SK-N-SH treated with all-trans-retinoic acid at 6 μM for 48 hours (cell line): Measurements from ENCODE around the gene POLR3A.

Experiments
- ARNTL ChIP-seq: fragments of 450-650 bp; formaldehyde crosslinking; IDR thresholded peaks from 2 replicates; pipeline ENCODE4 v1.5.0; 2020; ENCODE audit warnings: low read depth, mild to moderate bottlenecking, moderate library complexity, borderline replicate concordance
- BACH2 ChIP-seq: fragments of 250-450 bp; sonication (Bioruptor Pico); IDR thresholded peaks from 2 replicates; pipeline ENCODE4 v1.9.0; 2021; ENCODE audit warnings: mild to moderate bottlenecking, borderline replicate concordance
- ESRRG ChIP-seq: fragments of 250-450 bp; sonication (Bioruptor Pico); IDR thresholded peaks from 2 replicates; pipeline ENCODE4 v1.6.1; 2021; ENCODE audit warnings: mild to moderate bottlenecking
- GLIS3 ChIP-seq: fragments of 250-450 bp; sonication (Bioruptor Pico); IDR thresholded peaks from 2 replicates; pipeline ENCODE4 v1.5.0; 2020; ENCODE audit warnings: mild to moderate bottlenecking, moderate library complexity
- PPARA ChIP-seq: fragments of 250-450 bp; sonication (Bioruptor Pico); IDR thresholded peaks from 2 replicates; pipeline ENCODE4 v1.5.0; 2020; ENCODE audit warnings: mild to moderate bottlenecking, borderline replicate concordance
- TOX ChIP-seq: fragments of 250-450 bp; sonication (Bioruptor Pico); IDR thresholded peaks from 2 replicates; pipeline ENCODE4 v1.8.0; 2021; ENCODE audit warnings: mild to moderate bottlenecking, moderate library complexity, borderline replicate concordance
- ZFP3 ChIP-seq: fragments of 250-450 bp; sonication (Bioruptor Pico); IDR thresholded peaks from 2 replicates; pipeline ENCODE4 v1.5.0; 2020; ENCODE audit warnings: mild to moderate bottlenecking, moderate library complexity
- ZNF8 ChIP-seq: fragments of 450-650 bp; formaldehyde crosslinking; IDR thresholded peaks from 2 replicates; pipeline ENCODE4 v1.5.0; 2020; ENCODE audit warnings: mild to moderate bottlenecking, moderate library complexity
- TF ChIP-seq, protein P1 (sequence below): fragments of 250-450 bp; sonication (Bioruptor Pico); IDR thresholded peaks from 2 replicates; pipeline ENCODE4 v1.5.1; 2020; ENCODE audit warnings: low read depth, mild to moderate bottlenecking, moderate library complexity
- TF ChIP-seq, protein P2 (sequence below): fragments of 250-450 bp; sonication (Bioruptor Pico); IDR thresholded peaks from 2 replicates; pipeline ENCODE4 v1.8.0; 2021; ENCODE audit warnings: low read depth, mild to moderate bottlenecking, moderate library complexity, borderline replicate concordance

DNA sequence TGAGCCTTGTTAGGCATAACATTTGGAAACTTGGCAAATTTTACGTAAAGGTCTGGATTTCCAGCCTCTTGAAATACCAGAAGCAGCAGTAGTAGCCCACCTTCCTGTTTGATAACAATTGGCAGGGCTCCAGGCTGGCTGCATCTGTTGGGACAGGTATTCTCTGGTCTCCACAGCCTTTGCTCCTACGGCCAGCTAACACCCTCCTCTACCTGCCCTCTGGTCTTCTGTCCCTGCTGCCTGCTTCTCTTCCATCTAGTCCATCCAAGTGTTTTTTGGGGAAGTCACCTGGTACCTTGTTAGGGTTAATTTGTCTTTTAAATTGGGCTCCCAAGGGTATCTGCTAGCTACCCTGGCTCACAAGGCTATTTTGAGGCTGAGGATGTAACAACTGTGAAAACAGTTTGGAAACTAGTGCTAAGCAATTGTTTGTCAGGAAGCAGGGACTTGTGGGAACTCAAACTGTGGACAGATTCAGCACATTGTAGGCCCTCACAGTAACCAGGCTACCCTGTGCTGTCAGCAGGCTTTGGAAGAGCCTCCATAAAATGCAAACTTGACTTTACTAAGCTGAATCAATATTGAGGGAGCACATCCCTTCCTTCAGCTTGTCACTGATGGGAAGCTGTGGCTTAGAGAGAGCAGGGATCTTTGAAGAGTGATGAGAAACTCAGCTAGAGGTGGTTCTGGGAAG is 12.9 kb upstream of the POLR3A start:
- TF ChIP-seq GLIS3 (CRISPR knock-in tag) (no peak), PPARA (CRISPR knock-in tag) (no peak), ZFP3 (CRISPR knock-in tag) (no peak), ZNF8 (CRISPR knock-in tag) (no peak), BACH2 (CRISPR knock-in tag) (no peak), ARNTL (no peak), ESRRG (CRISPR knock-in tag) (no peak), TOX (CRISPR knock-in tag) (no peak)
- TF ChIP-seq, protein P1, sequence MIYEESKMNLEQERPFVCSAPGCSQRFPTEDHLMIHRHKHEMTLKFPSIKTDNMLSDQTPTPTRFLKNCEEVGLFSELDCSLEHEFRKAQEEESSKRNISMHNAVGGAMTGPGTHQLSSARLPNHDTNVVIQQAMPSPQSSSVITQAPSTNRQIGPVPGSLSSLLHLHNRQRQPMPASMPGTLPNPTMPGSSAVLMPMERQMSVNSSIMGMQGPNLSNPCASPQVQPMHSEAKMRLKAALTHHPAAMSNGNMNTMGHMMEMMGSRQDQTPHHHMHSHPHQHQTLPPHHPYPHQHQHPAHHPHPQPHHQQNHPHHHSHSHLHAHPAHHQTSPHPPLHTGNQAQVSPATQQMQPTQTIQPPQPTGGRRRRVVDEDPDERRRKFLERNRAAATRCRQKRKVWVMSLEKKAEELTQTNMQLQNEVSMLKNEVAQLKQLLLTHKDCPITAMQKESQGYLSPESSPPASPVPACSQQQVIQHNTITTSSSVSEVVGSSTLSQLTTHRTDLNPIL (CRISPR knock-in tag): no peak
- TF ChIP-seq, protein P2, sequence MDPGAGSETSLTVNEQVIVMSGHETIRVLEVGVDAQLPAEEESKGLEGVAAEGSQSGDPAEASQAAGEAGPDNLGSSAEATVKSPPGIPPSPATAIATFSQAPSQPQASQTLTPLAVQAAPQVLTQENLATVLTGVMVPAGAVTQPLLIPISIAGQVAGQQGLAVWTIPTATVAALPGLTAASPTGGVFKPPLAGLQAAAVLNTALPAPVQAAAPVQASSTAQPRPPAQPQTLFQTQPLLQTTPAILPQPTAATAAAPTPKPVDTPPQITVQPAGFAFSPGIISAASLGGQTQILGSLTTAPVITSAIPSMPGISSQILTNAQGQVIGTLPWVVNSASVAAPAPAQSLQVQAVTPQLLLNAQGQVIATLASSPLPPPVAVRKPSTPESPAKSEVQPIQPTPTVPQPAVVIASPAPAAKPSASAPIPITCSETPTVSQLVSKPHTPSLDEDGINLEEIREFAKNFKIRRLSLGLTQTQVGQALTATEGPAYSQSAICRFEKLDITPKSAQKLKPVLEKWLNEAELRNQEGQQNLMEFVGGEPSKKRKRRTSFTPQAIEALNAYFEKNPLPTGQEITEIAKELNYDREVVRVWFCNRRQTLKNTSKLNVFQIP (CRISPR knock-in tag): no peak
